K562 (cell line): ENCODE measurements around the gene RALGPS1. TPM values are rescaled to one million over a fixed set of nuclear protein-coding genes. Genes with fewer than 3 reads are reported as not detected.

Experiments used
- ATAC-seq: fragments of 200-7000 bp; cut with Tn5 transposase; 3 replicates; pipeline ENCODE4 v1.9.1; 2020; ENCODE audit warnings: moderate library complexity
- BruUV-seq: library from RNA; stranded (reverse); fragments of 400-500 nt; replicated peaks from 2 replicates; lab custom pipeline; 2021; lab: Mats Ljungman, UMichigan
- CTCF ChIA-PET: fragments of 300-600 bp; formaldehyde crosslinking; extraction: SDS; loops from one replicate; lab custom pipeline; 2021; ENCODE audit warnings: low intra/inter-chr PET ratio; lab: Yijun Ruan, JAX
- POLR2A ChIA-PET: fragments of 300-600, 350-650 bp; sonication (Branson Sonifier 250); formaldehyde crosslinking; extraction: SDS; loops from one replicate; lab custom pipeline; 2021; ENCODE audit warnings: antibody characterized with exemption, inconsistent platforms; lab: Yijun Ruan, JAX
- DNase-seq, 4 experiments: peaks; one replicate each; pipeline versions ENCODE4 v3.0.0 to v3.0.0-alpha.2; 2011 to 2018; ENCODE audit warnings: low spot score in 3 of 4, mixed read lengths in 3 of 4; ENCODE audit errors: extremely low read depth in 1 of 4
- FAIRE-seq: peaks from 2 replicates; lab custom pipeline; 2011; peaks lifted over from hg19 to GRCh38; lab: Jason Lieb, UNC
- H2AFZ ChIP-seq: 2 replicates; pipeline ENCODE4 v1.6.0; 2011; ENCODE audit warnings: low read depth, low read length, control low read depth, inconsistent platforms
- H3K27ac ChIP-seq: fragments of 200-600 bp; 3 replicates; pipeline ENCODE4 v1.8.0; 2011; ENCODE audit warnings: low read depth, mild to moderate bottlenecking, control low read depth, inconsistent platforms, low read length, moderate library complexity, mixed read lengths; ENCODE audit errors: extremely low read depth
- H3K27me3 ChIP-seq, 2 experiments: fragments of 300-600 bp in 1 of 2; 2 replicates in 1 of 2; 3 replicates in 1 of 2; pipeline versions ENCODE4 v1.6.0 to v1.8.0; 2011; ENCODE audit warnings: inconsistent platforms in 2 of 2, low read length in 2 of 2, mild to moderate bottlenecking in 1 of 2, mixed read lengths in 1 of 2, moderate library complexity in 1 of 2; ENCODE audit not compliant: control insufficient read depth in 2 of 2, insufficient read depth in 2 of 2
- H3K36me3 ChIP-seq: fragments of 300-600 bp; 3 replicates; pipeline ENCODE4 v1.8.0; 2011; ENCODE audit warnings: mild to moderate bottlenecking, low read length, inconsistent platforms; ENCODE audit not compliant: control insufficient read depth, insufficient read depth
- H3K4me1 ChIP-seq, 2 experiments: fragments of 200-600 bp in 1 of 2; replicated peaks in 1 of 2; 2 replicates in 1 of 2; 3 replicates in 1 of 2; pipeline versions ENCODE4 v1.5.1 to v1.8.0; 2011; ENCODE audit warnings: inconsistent platforms in 2 of 2, low read length in 2 of 2, mild to moderate bottlenecking in 1 of 2, mixed read lengths in 1 of 2, moderate library complexity in 1 of 2; ENCODE audit not compliant: control insufficient read depth in 2 of 2, insufficient read depth in 2 of 2
- H3K4me2 ChIP-seq: 2 replicates; pipeline ENCODE4 v1.6.1; 2011; ENCODE audit warnings: low read length, control low read depth, inconsistent platforms, mixed read lengths; ENCODE audit not compliant: insufficient read depth
- H3K4me3 ChIP-seq: fragments of 200-600 bp; sonication (generic), shearing (Covaris generic); 2 replicates; pipeline ENCODE4 v1.5.1; 2016; ENCODE audit warnings: control low read depth, inconsistent platforms
- H3K79me2 ChIP-seq: fragments of 200-600 bp; 3 replicates; pipeline ENCODE4 v1.8.0; 2011; ENCODE audit warnings: low read length, inconsistent platforms; ENCODE audit not compliant: control insufficient read depth, insufficient read depth
- H3K9ac ChIP-seq, 2 experiments: 2 replicates each; pipeline versions ENCODE4 v1.6.0 to v1.6.1; 2011; ENCODE audit warnings: low read depth in 2 of 2, low read length in 2 of 2, control low read depth in 1 of 2, inconsistent platforms in 1 of 2, mild to moderate bottlenecking in 1 of 2, mixed read lengths in 1 of 2; ENCODE audit not compliant: insufficient read depth in 1 of 2
- H3K9me1 ChIP-seq: one replicate; pipeline ENCODE4 v1.6.0; 2011; ENCODE audit warnings: inconsistent platforms, mild to moderate bottlenecking, low read length, moderate library complexity; ENCODE audit not compliant: control insufficient read depth, insufficient read depth
- H3K9me3 ChIP-seq: replicated peaks from 2 replicates; pipeline ENCODE4 v1.5.1; 2011; ENCODE audit warnings: low read depth, low read length, inconsistent platforms; ENCODE audit not compliant: control insufficient read depth, insufficient read depth
- H4K20me1 ChIP-seq: replicated peaks from 2 replicates; pipeline ENCODE4 v1.6.1; 2011; ENCODE audit warnings: low read length, inconsistent platforms, mixed read lengths; ENCODE audit not compliant: control insufficient read depth, insufficient read depth
- CBFA2T2 ChIP-seq: fragments of 450-650 bp; conservative IDR thresholded peaks from 2 replicates; pipeline ENCODE4 v1.6.1; 2017; ENCODE audit warnings: mild to moderate bottlenecking
- FOXM1 ChIP-seq, 2 experiments: fragments of 450-650 bp in 1 of 2; sonication (generic) in 1 of 2; formaldehyde crosslinking in 1 of 2; IDR thresholded peaks; 2 replicates each; pipeline versions ENCODE4 v1.6.1 to v1.9.0; 2017 to 2022; ENCODE audit warnings: low read depth in 2 of 2, mild to moderate bottlenecking in 2 of 2, missing genetic modification reagents in 1 of 2, moderate library complexity in 1 of 2
- HNRNPH1 ChIP-seq: fragments of 200-400 bp; formaldehyde crosslinking; optimal IDR thresholded peaks from 2 replicates; pipeline ENCODE3; 2017; ENCODE audit warnings: low read depth, mild to moderate bottlenecking, low read length, moderate library complexity
- ZBED1 ChIP-seq: IDR thresholded peaks from 2 replicates; pipeline ENCODE4 v1.6.1; 2014
- ZNF224 ChIP-seq: sonication (generic); formaldehyde crosslinking; IDR thresholded peaks from 2 replicates; pipeline ENCODE4 v1.8.0; 2022; ENCODE audit warnings: mild to moderate bottlenecking, missing genetic modification reagents
- WGBS: fragments of 100-300 bp; shearing (Covaris generic); methylation state at CpG from one replicate; pipeline ENCODE4 v1.1.6; 2016; ENCODE audit warnings: low coverage, mixed read lengths; ENCODE audit not compliant: insufficient coverage; ENCODE audit errors: missing lambda C conversion rate; 5-methylcytosine and 5-hydroxymethylcytosine counted together
- in situ Hi-C: fragments of 300-500 bp; cut with MboI; formaldehyde crosslinking; loops from 4 replicates; pipeline ENCODE4 v1.15.0; 2018; ENCODE audit warnings: inconsistent platforms, mixed read lengths
- intact Hi-C: fragments of 100-400 bp; cut with micrococcal nuclease; formaldehyde crosslinking; loops from 2 replicates; pipeline ENCODE4 v1.14.2; 2022
- polyA plus RNA-seq, 8 experiments: library from polyadenylated mRNA; depleted of rRNA in 4 of 8; stranded (reverse) in 5 of 8; unstranded in 3 of 8; fragments of >200 nt; fragmentation: Nextera tagmentation in 2 of 8; fragmentation: Illumina TruSeq in 1 of 8; extraction: Ambion mirVana in 2 of 8; extraction: Trizol in 1 of 8; gene quantifications; 2 replicates each; pipeline versions ENCODE4 v1.2.1 to v1.2.3, GENCODE V29; 2011 to 2014; ENCODE audit warnings: inconsistent platforms in 1 of 8, missing spikeins in 1 of 8
- total RNA-seq, 7 experiments: library from RNA; depleted of rRNA in 6 of 7; stranded (reverse); fragments of >200 nt in 6 of 7; fragmentation: Illumina TruSeq in 2 of 7; extraction: Trizol in 2 of 7; gene quantifications; 2 replicates each; pipeline versions ENCODE4 v1.2.1 to v1.2.3, GENCODE V29; 2011 to 2021; ENCODE audit warnings: low replicate concordance in 1 of 7
- TF ChIP-seq, protein P1 (sequence below), 2 experiments: IDR thresholded peaks in 1 of 2; conservative IDR thresholded peaks in 1 of 2; 2 replicates each; pipeline ENCODE4 v1.6.1; 2016; ENCODE audit warnings: low read depth in 2 of 2, mild to moderate bottlenecking in 1 of 2, missing compliant biosample characterization in 1 of 2, missing genetic modification characterization in 1 of 2, moderate library complexity in 1 of 2
- TF ChIP-seq, protein P2 (sequence below): fragments of 450-650 bp; IDR thresholded peaks from 2 replicates; pipeline ENCODE4 v1.6.1; 2016; ENCODE audit warnings: antibody characterized with exemption
- TF ChIP-seq, protein P3 (sequence below): fragments of 450-650 bp; IDR thresholded peaks from 2 replicates; pipeline ENCODE4 v1.6.1; 2014; ENCODE audit warnings: low read depth, mild to moderate bottlenecking, moderate library complexity, borderline replicate concordance

The RALGPS1 gene
- total and polyA plus RNA-seq, 9 of the 15 experiments (the other 6 are each of a cell fraction or from before 2014, with no cell fraction given): 0.04 to 2.6 (median 1.5) TPM

DNA sequence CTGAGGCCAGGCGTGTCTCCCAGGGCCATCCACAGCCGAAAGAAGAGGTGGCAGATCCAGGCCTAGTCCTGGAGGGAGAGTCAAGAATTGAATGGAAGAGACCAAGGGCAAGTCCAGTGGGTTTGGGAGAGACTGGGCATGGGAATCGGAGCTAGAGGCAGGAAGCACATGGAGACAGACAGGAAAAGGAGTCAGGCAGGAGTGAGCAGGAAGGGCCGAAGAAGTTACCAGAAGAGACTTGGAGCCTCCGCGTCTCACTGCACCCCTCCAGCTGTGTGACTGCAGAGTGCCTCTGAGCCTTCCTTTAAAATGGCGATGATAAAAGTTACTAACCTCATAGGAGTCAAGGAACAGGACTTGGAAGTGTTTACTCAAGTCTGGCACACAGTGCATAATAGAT lies 272.2 kb downstream of the RALGPS1 start:
- ATAC-seq: no peak
- 68% methylated on average over 7 of the region's 7 CpGs for WGBS
- no peak overlapping the region for H3K4me3 ChIP-seq

More for the DNA sequence above, 272.2 kb downstream of the RALGPS1 start:
- CTCF ChIA-PET: no interaction called here
- no peaks in the 10 kb centered on the region for H3K79me2 ChIP-seq
- intact Hi-C loops (loop anchor here (10.0 kb wide), 1 partner anchor 58 kb away; no protein-coding TSS in a partner anchor), in situ Hi-C loops (no loop called here)
- no peaks in the 10 kb centered on the region for H3K36me3 ChIP-seq
- peak overlapping the region in 1 of 2 experiments; percentile 43; a peak in 1 of 4 replicates for H3K9ac ChIP-seq
- no peak for DNase-seq
- no peak for FAIRE-seq
- peaks cover 3% of the 10 kb centered on the region for H3K9me1 ChIP-seq
- H3K4me2 ChIP-seq: peak overlapping the region; percentile 55; the same call in 1 of the 2 replicates
- H3K27me3 ChIP-seq: peaks cover 0 to 9% of the 10 kb centered on the region in 2 experiments; a peak in 2 of 5 replicates
- no TSS peak for BruUV-seq
- POLR2A ChIA-PET: interaction anchor here (0.9 to 1.0 kb wide), 2 partner anchors 17 to 26 kb away, joined by 5 to 9 read pairs; no protein-coding TSS in a partner anchor
- no peaks in the 10 kb centered on the region for H4K20me1 ChIP-seq
- TF ChIP-seq ZNF224 (CRISPR knock-in tag) (no peak), HNRNPH1 (no peak), ZBED1 (no peak), CBFA2T2 (no peak), FOXM1 (IDR thresholded peaks at IDR 0.05; ENCODE audit: low read depth) (no peak), FOXM1 (CRISPR knock-in tag; IDR thresholded peaks at IDR 0.05; ENCODE audit: low read depth) (no peak)
- TF ChIP-seq, protein P1, sequence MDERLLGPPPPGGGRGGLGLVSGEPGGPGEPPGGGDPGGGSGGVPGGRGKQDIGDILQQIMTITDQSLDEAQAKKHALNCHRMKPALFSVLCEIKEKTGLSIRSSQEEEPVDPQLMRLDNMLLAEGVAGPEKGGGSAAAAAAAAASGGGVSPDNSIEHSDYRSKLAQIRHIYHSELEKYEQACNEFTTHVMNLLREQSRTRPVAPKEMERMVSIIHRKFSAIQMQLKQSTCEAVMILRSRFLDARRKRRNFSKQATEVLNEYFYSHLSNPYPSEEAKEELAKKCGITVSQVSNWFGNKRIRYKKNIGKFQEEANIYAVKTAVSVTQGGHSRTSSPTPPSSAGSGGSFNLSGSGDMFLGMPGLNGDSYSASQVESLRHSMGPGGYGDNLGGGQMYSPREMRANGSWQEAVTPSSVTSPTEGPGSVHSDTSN (CRISPR knock-in tag; IDR thresholded peaks at IDR 0.05; ENCODE audit: low read depth): no peak
- TF ChIP-seq, protein P1 (tag; conservative IDR thresholded peaks at IDR 0.05; ENCODE audit: low read depth): no peak
- TF ChIP-seq, protein P2, sequence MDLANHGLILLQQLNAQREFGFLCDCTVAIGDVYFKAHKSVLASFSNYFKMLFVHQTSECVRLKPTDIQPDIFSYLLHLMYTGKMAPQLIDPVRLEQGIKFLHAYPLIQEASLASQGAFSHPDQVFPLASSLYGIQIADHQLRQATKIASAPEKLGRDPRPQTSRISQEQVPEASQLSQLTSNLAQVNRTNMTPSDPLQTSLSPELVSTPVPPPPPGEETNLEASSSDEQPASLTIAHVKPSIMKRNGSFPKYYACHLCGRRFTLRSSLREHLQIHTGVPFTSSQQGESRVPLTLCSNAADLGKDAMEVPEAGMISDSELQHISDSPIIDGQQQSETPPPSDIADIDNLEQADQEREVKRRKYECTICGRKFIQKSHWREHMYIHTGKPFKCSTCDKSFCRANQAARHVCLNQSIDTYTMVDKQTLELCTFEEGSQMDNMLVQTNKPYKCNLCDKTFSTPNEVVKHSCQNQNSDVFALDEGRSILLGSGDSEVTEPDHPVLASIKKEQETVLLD: no peak
- TF ChIP-seq, protein P3, sequence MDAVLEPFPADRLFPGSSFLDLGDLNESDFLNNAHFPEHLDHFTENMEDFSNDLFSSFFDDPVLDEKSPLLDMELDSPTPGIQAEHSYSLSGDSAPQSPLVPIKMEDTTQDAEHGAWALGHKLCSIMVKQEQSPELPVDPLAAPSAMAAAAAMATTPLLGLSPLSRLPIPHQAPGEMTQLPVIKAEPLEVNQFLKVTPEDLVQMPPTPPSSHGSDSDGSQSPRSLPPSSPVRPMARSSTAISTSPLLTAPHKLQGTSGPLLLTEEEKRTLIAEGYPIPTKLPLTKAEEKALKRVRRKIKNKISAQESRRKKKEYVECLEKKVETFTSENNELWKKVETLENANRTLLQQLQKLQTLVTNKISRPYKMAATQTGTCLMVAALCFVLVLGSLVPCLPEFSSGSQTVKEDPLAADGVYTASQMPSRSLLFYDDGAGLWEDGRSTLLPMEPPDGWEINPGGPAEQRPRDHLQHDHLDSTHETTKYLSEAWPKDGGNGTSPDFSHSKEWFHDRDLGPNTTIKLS: no peak
- TF ChIP-seq, all 486 proteins: peak for 0
- Histone ChIP-seq H3K27ac (no peak overlapping the region; the same call in 1 of the 3 replicates), H3K9me3 (no peaks in the 10 kb centered on the region), H3K4me1 (peaks cover 13 to 17% of the 10 kb centered on the region in 2 experiments; a peak in 4 of 5 replicates), H2AFZ (peak overlapping the region; percentile 82)
